ENCODE data around the gene INHA. TPM values are rescaled to one million over a fixed set of nuclear protein-coding genes. Genes with fewer than 3 reads are reported as not detected.

The INHA gene
- total RNA-seq, 1 donor from 2014 or later: 0.43 TPM

DNA sequence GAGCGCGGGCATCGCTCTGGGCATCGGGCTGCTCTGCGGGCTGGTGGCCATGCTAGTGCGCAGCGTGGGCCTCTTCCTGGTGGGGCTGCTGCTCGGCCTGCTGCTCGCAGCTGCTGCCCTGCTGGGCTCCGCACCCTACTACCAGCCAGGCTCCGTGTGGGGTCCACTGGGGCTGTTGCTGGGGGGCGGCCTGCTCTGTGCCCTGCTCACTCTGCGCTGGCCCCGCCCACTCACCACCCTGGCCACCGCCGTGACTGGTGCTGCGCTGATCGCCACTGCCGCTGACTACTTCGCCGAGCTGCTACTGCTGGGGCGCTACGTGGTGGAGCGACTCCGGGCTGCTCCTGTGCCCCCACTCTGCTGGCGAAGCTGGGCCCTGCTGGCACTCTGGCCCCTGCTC, 24.5 kb upstream of the INHA start:
- DNase-seq (no peak), ATAC-seq (no peak)
- Histone ChIP-seq H3K27me3 (peaks cover 8% of the 10 kb centered on the region), H3K36me3 (no peaks in the 10 kb centered on the region), H3K4me3 (no peak overlapping the region), H3K27ac (no peak overlapping the region), H3K4me1 (peaks cover 12% of the 10 kb centered on the region), H3K9me3 (no peaks in the 10 kb centered on the region)
- intact Hi-C loops (cut with DNase I): no loop called here
- TF ChIP-seq CTCF (IDR thresholded peaks at IDR 0.05): no peak

DNA sequence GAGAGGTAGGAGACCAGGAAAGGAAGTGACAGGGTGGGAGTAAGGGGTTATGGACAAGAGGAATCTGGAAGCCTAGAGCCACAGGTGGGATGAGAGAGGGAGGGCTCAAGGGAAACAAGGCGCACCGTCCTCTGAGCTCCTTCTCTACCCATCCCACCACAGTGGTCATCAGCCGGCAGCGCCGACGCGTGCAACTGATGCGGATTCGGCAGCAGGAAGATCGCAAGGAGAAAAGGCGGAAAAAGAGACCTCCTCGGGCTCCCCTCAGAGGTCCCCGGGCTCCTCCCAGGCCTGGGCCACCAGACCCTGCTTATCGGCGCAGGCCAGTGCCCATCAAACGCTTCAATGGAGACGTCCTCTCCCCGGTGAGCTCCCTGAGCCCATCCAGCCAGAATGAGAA, 23.1 kb upstream of the INHA start:
- Histone ChIP-seq H3K27ac (no peak overlapping the region), H3K36me3 (no peaks in the 10 kb centered on the region), H3K9me3 (no peaks in the 10 kb centered on the region), H3K4me3 (no peak overlapping the region), H3K27me3 (peaks cover 22% of the 10 kb centered on the region), H3K4me1 (peaks cover 19% of the 10 kb centered on the region)
- ATAC-seq: no peak
- DNase-seq: no peak
- intact Hi-C loops (cut with DNase I): no loop called here
- TF ChIP-seq CTCF (IDR thresholded peaks at IDR 0.05): no peak

DNA sequence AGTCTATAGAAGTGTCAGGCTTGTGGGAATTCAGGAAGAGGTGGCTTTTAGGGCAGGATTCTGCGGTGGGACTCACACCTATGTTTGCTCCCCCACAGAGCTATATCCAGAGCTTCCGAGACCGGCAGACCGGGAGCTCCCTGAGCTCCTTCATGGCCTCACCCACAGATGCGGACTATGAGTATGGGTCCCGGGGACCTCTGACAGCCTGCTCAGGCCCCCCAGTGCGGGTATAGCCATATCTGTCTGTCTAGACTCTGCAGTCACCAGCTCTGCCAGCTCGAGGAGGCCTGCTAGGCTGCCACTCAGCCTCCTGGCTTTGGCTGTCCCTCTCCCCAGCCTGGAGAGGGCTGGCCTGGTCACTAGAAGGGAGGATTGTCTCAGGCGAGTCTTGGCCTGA, 22.5 kb upstream of the INHA start:
- H3K9me3 ChIP-seq: no peaks in the 10 kb centered on the region
- TF ChIP-seq CTCF (IDR thresholded peaks at IDR 0.05): no peak
- intact Hi-C loops (cut with DNase I): no loop called here
- no peaks in the 10 kb centered on the region for H3K36me3 ChIP-seq
- H3K27ac ChIP-seq: no peak overlapping the region
- ATAC-seq: no peak
- peaks cover 23% of the 10 kb centered on the region for H3K27me3 ChIP-seq
- DNase-seq: no peak
- no peak overlapping the region for H3K4me3 ChIP-seq
- H3K4me1 ChIP-seq: peaks cover 12% of the 10 kb centered on the region

GRCh38 chr2:219551441-219552381, 20.4 kb upstream of the INHA start:
- intact Hi-C loops (cut with DNase I): no loop called here
- Histone ChIP-seq H3K27ac (no peak overlapping the region), H3K9me3 (no peaks in the 10 kb centered on the region), H3K36me3 (no peaks in the 10 kb centered on the region), H3K4me1 (peaks cover 11% of the 10 kb centered on the region), H3K27me3 (peaks cover 23% of the 10 kb centered on the region), H3K4me3 (peak overlapping the region; percentile 69)
- DNase-seq (no peak), ATAC-seq (peak; percentile 2)
- TF ChIP-seq CTCF (IDR thresholded peaks at IDR 0.05): no peak

GRCh38 chr2:219552382-219553167, 19.5 kb upstream of the INHA start:
- intact Hi-C loops (cut with DNase I): no loop called here
- peak; percentile 93 for ATAC-seq
- Histone ChIP-seq H3K9me3 (no peaks in the 10 kb centered on the region), H3K4me3 (peak overlapping the region; percentile 69), H3K27me3 (peaks cover 23% of the 10 kb centered on the region), H3K36me3 (no peaks in the 10 kb centered on the region), H3K27ac (peak overlapping the region; percentile 42), H3K4me1 (peaks cover 11% of the 10 kb centered on the region)
- no peak for TF ChIP-seq CTCF (IDR thresholded peaks at IDR 0.05)
- peak; percentile 92 for DNase-seq
